HepG2 (cell line): ENCODE results near the gene GPR62. TPM values are rescaled to one million over a fixed set of nuclear protein-coding genes. Genes with fewer than 3 reads are reported as not detected.

Experiments
- DMAP1 ChIP-seq: IDR thresholded peaks from 2 replicates; pipeline ENCODE4 v1.6.1; 2016
- FLYWCH1 ChIP-seq: sonication (generic); formaldehyde crosslinking; IDR thresholded peaks from 2 replicates; pipeline ENCODE4 v1.8.1; 2023; ENCODE audit warnings: mild to moderate bottlenecking, missing genetic modification reagents
- HNF4G ChIP-seq, 2 experiments: sonication (generic) in 1 of 2; formaldehyde crosslinking in 1 of 2; IDR thresholded peaks; 2 replicates each; pipeline versions ENCODE4 v1.4.0 to v1.6.1; 2011 to 2020; ENCODE audit warnings: borderline replicate concordance in 2 of 2, low read depth in 2 of 2, mild to moderate bottlenecking in 2 of 2, low read length in 1 of 2, missing genetic modification reagents in 1 of 2, moderate library complexity in 1 of 2
- MLXIP ChIP-seq: sonication (generic); formaldehyde crosslinking; IDR thresholded peaks from 2 replicates; pipeline ENCODE4 v1.9.0; 2021; ENCODE audit warnings: missing genetic modification reagents, borderline replicate concordance
- PLRG1 ChIP-seq: fragments of 450-650 bp; conservative IDR thresholded peaks from 2 replicates; pipeline ENCODE4 v1.6.1; 2016
- U2AF2 ChIP-seq: fragments of 200-400 bp; formaldehyde crosslinking; IDR thresholded peaks from 2 replicates; pipeline ENCODE4 v1.6.1; 2017; ENCODE audit warnings: low read depth, mild to moderate bottlenecking, low read length
- ZBTB40 ChIP-seq, 2 experiments: fragments of 450-650 bp in 1 of 2; sonication (generic) in 1 of 2; formaldehyde crosslinking in 1 of 2; IDR thresholded peaks; 2 replicates each; pipeline versions ENCODE4 v1.6.1 to v1.8.0; 2016 to 2022; ENCODE audit warnings: antibody characterized with exemption in 1 of 2, mild to moderate bottlenecking in 1 of 2, missing genetic modification reagents in 1 of 2
- ZFP91 ChIP-seq: sonication (generic); formaldehyde crosslinking; IDR thresholded peaks from 2 replicates; pipeline ENCODE4 v1.9.0; 2022; ENCODE audit warnings: missing genetic modification reagents, mild to moderate bottlenecking, borderline replicate concordance
- polyA plus RNA-seq, 8 experiments: library from polyadenylated mRNA; depleted of rRNA in 3 of 8; stranded (reverse) in 7 of 8; unstranded in 1 of 8; fragments of >200 nt; fragmentation: Illumina TruSeq in 4 of 8; extraction: Trizol in 4 of 8; gene quantifications; 2 replicates each; pipeline versions ENCODE4 v1.2.1 to v1.2.3, GENCODE V29; 2011 to 2016; ENCODE audit warnings: low read depth in 4 of 8, missing spikeins in 1 of 8, mixed read lengths in 1 of 8; ENCODE audit not compliant: insufficient read depth in 1 of 8
- total RNA-seq, 5 experiments: library from RNA; depleted of rRNA; stranded (reverse); fragments of >200 nt; fragmentation: Illumina TruSeq; extraction: Trizol; gene quantifications; 2 replicates each; pipeline ENCODE4 v1.2.3, GENCODE V29; 2016; ENCODE audit warnings: low read depth in 1 of 5

The GPR62 gene
- total and polyA plus RNA-seq, 2 of the 13 experiments (the other 11 are each of a cell fraction or from before 2014, with no cell fraction given) = not detected

- TF ChIP-seq ZBTB40 (IDR thresholded peaks at IDR 0.05) = no peak
- peak; percentile 75; the same call in 1 of the 2 replicates for TF ChIP-seq ZBTB40 (CRISPR knock-in tag; IDR thresholded peaks at IDR 0.05)
- TF ChIP-seq U2AF2 = no peak
- TF ChIP-seq MLXIP (CRISPR knock-in tag) = no peak
- no peak for TF ChIP-seq PLRG1
- peak; percentile 82 for TF ChIP-seq HNF4G (IDR thresholded peaks at IDR 0.05; ENCODE audit: borderline replicate concordance, low read depth, low read length)
- TF ChIP-seq HNF4G (CRISPR knock-in tag; IDR thresholded peaks at IDR 0.05; ENCODE audit: borderline replicate concordance, low read depth) = peak; percentile 86; the same call in 1 of the 2 replicates
- TF ChIP-seq DMAP1 = peak; percentile 97
- TF ChIP-seq FLYWCH1 (CRISPR knock-in tag) = no peak
- peak; percentile 90 for TF ChIP-seq ZFP91 (CRISPR knock-in tag)
These were observed 27.8 kb downstream of the GPR62 start, which contains the start of gene ACY1 (continued) for GRCh38 chr3:51982838-51983577.
